Progenitor cell of endocrine pancreas (in vitro differentiated cells): ENCODE measurements around the gene SLC16A12. TPM values are rescaled to one million over a fixed set of nuclear protein-coding genes. Genes with fewer than 3 reads are reported as not detected.
"Not testable (repeated sequence)": the region's sequence is repeated elsewhere in the genome, so short reads cannot be mapped to it uniquely, and the experiment has no call there.

Experiments used
- DNase-seq: peaks from one replicate; pipeline ENCODE4 v3.0.0; 2021; ENCODE audit warnings: low spot score; ENCODE audit not compliant: unreplicated experiment
- H3K27ac Mint-ChIP-seq: 2 replicates; pipeline ENCODE4 v1.8.0; 2021; ENCODE audit warnings: mild to moderate bottlenecking, moderate library complexity, mixed read lengths
- H3K27me3 Mint-ChIP-seq: 2 replicates; pipeline ENCODE4 v1.8.0; 2021; ENCODE audit warnings: mixed read lengths
- H3K36me3 Mint-ChIP-seq: 2 replicates; pipeline ENCODE4 v1.8.0; 2022; ENCODE audit warnings: mixed read lengths; ENCODE audit not compliant: insufficient read depth
- H3K4me1 Mint-ChIP-seq: 2 replicates; pipeline ENCODE4 v1.8.0; 2021; ENCODE audit warnings: low read depth, mixed read lengths
- H3K4me3 Mint-ChIP-seq: 2 replicates; pipeline ENCODE4 v1.8.0; 2021; ENCODE audit warnings: low read depth, mild to moderate bottlenecking, moderate library complexity, mixed read lengths
- H3K9me3 Mint-ChIP-seq: 2 replicates; pipeline ENCODE4 v1.8.0; 2021; ENCODE audit warnings: low read depth, mixed read lengths
- total RNA-seq: library from RNA; stranded (reverse); gene quantifications from 2 replicates; pipeline ENCODE4 v1.2.1, GENCODE V29; 2021
- TF ChIP-seq, protein P1 (sequence below): fragments of 200-600 bp; sonication (generic); IDR thresholded peaks from one replicate; pipeline ENCODE4 v1.5.0; 2021; ENCODE audit warnings: antibody characterized with exemption, mild to moderate bottlenecking; ENCODE audit not compliant: unreplicated experiment

The SLC16A12 gene
- total RNA-seq, 1 donor from 2014 or later = 16.1 TPM

DNA sequence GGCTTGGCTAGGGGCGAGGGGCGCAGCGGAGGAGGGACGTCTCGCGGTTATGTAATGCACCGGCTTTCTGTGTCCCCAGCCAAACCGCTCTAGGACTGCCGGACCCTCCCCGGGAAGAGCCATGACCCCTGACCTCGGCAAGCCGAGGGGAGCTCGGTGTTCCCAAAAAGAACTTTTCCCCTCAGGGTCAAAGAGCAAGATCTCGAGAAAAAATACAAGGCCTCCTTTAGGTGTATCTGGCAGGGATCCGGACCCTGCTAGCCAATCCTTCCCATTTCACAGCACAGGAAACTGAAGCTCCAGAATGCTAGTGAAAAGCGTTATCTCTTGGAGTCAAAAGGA, 590 bp upstream of the SLC16A12 start:
- Mint-ChIP-seq H3K4me3 (peak overlapping the region; percentile 76), H3K36me3 (peaks cover 1% of the 10 kb centered on the region), H3K27me3 (peaks cover 48% of the 10 kb centered on the region), H3K9me3 (no peaks in the 10 kb centered on the region), H3K27ac (peak overlapping the region; percentile 41), H3K4me1 (peaks cover 5% of the 10 kb centered on the region)
- TF ChIP-seq, protein P1, sequence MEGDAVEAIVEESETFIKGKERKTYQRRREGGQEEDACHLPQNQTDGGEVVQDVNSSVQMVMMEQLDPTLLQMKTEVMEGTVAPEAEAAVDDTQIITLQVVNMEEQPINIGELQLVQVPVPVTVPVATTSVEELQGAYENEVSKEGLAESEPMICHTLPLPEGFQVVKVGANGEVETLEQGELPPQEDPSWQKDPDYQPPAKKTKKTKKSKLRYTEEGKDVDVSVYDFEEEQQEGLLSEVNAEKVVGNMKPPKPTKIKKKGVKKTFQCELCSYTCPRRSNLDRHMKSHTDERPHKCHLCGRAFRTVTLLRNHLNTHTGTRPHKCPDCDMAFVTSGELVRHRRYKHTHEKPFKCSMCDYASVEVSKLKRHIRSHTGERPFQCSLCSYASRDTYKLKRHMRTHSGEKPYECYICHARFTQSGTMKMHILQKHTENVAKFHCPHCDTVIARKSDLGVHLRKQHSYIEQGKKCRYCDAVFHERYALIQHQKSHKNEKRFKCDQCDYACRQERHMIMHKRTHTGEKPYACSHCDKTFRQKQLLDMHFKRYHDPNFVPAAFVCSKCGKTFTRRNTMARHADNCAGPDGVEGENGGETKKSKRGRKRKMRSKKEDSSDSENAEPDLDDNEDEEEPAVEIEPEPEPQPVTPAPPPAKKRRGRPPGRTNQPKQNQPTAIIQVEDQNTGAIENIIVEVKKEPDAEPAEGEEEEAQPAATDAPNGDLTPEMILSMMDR = no peak
- DNase-seq = no peak

DNA sequence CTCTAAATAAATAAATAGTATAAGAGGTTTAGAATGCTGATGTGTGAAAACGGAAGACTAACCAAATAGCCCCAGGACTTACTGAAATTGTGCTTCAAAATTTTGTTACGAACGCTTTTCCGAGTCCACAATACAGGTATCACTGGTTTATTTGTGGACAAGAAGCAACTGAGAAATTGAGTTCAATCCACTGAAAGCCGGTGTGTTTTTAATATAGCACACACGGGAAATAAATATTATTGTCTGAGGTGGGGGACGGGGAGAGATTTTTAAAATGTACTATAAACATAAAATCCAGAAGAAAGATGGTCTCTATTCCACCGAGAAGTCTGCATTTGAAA, 598 bp downstream of the SLC16A12 start:
- H3K9me3 Mint-ChIP-seq = peaks cover 4% of the 10 kb centered on the region
- H3K4me1 Mint-ChIP-seq = peaks cover 5% of the 10 kb centered on the region
- peak overlapping the region; percentile 76 for H3K4me3 Mint-ChIP-seq
- peak overlapping the region; percentile 80 for H3K27ac Mint-ChIP-seq
- TF ChIP-seq, protein P1 = no peak
- peaks cover 4% of the 10 kb centered on the region for H3K36me3 Mint-ChIP-seq
- no peak for DNase-seq
- H3K27me3 Mint-ChIP-seq = peaks cover 44% of the 10 kb centered on the region

DNA sequence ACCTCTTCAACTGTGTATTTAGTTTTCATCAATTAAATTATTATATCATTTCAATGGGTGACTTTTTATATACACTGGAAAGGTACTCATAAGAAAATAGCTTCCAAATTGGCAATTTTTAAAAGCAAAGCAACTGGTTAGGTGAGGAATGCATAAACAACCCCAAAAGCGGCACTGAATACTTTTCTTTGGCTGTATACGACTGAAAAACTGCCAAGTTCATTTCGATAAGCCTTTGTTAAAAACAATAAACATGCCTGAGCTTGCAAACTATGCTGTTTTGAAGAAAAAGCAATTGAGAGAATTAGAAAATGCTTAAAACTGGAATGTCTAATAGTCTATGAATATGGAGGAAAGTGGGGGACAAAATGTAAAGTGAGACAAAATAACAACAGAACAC, 2.9 kb downstream of the SLC16A12 start:
- H3K27ac Mint-ChIP-seq = no peak overlapping the region
- TF ChIP-seq, protein P1 = no peak
- H3K36me3 Mint-ChIP-seq = peaks cover 4% of the 10 kb centered on the region
- no peak for DNase-seq
- peaks cover 4% of the 10 kb centered on the region for H3K9me3 Mint-ChIP-seq
- peaks cover 5% of the 10 kb centered on the region for H3K4me1 Mint-ChIP-seq
- no peak overlapping the region for H3K4me3 Mint-ChIP-seq
- peaks cover 36% of the 10 kb centered on the region for H3K27me3 Mint-ChIP-seq

DNA sequence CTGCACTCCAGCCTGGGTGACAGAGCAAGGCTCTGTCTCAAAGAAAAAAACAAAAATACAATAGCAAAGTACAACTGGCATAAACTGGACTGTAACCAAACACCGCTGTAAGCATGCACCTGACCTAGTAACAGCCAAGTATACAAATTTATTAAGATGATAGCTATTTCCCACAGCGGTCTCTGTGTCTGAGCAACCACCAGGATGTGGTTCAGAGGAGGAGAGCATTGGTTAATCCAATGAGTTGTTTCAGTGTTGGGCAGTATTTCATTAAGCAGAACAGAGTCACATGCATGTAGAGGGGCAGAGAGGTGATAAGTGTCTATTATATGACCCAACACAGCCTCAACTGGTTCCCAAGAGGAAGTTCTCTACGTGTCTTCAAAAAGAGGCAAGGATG, 4.0 kb downstream of the SLC16A12 start:
- TF ChIP-seq, protein P1 = no peak
- Mint-ChIP-seq H3K9me3 (peaks cover 4% of the 10 kb centered on the region), H3K27me3 (peaks cover 29% of the 10 kb centered on the region), H3K36me3 (peaks cover 4% of the 10 kb centered on the region), H3K4me3 (no peak overlapping the region), H3K27ac (no peak overlapping the region), H3K4me1 (peaks cover 6% of the 10 kb centered on the region)
- no peak for DNase-seq

DNA sequence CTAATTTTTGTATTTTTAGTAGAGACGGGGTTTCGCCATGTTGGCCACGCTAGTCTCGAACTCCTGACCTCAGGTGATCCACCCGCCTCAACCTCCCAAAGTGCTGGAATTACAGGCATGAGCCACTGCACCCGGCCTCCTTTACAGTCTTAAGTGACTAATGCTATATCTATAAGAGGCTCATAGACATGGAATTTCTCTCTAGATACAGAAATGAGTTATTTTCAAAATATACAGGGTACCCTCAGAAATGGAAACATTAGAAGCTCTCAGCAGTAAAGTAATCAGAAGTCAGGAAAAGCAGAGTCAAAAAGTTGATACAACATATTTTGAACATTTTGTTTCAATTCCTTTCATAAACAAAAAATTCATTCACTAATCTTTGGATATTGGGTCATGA, 5.7 kb downstream of the SLC16A12 start:
- not testable (repeated sequence) for H3K4me3 Mint-ChIP-seq, H3K27ac Mint-ChIP-seq
- H3K27me3 Mint-ChIP-seq = peaks cover 20% of the 10 kb centered on the region

DNA sequence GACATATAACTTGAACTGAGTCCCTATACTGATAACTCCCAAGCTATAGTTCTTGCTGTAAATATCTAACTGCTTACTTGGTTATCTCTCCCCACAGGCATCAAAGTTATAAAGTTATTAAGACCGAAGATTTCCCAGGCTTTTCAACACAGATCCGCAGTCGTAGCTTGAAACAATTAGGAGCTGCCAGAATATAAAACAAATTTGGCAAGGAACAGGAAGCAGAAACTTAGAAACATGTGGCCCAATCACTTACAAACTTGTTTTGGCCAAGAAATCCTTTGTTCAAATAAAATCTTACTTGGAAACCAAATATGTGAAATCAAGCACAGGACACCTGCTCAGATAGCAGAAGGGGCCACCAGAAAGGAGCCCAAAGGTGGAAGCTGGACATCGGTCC, 9.0 kb downstream of the SLC16A12 start:
- TF ChIP-seq, protein P1 = no peak
- peak overlapping the region; percentile 64 for H3K27ac Mint-ChIP-seq
- H3K36me3 Mint-ChIP-seq = peaks cover 5% of the 10 kb centered on the region
- no peaks in the 10 kb centered on the region for H3K27me3 Mint-ChIP-seq
- peaks cover 4% of the 10 kb centered on the region for H3K9me3 Mint-ChIP-seq
- H3K4me3 Mint-ChIP-seq = no peak overlapping the region
- H3K4me1 Mint-ChIP-seq = peaks cover 6% of the 10 kb centered on the region
- DNase-seq = no peak

More for the DNA sequence above, 5.7 kb downstream of the SLC16A12 start:
- H3K36me3 Mint-ChIP-seq, H3K9me3 Mint-ChIP-seq, H3K4me1 Mint-ChIP-seq, DNase-seq: not testable (repeated sequence)
